Stimulated activated CD8-positive, alpha-beta memory T cell treated with anti-CD3 and anti-CD28 coated beads, Interleukin-12 subunit alpha, Interleukin-12 subunit beta, amount 100 ng/mL, for 1 hour (primary cell): ENCODE results near the gene NRM.
A peak's percentile ranks its signal among the peaks of the same experiment; 100 is the strongest.

Experiments used
- DNase-seq: peaks from one replicate; pipeline ENCODE4 v3.0.0-alpha.2; 2020; ENCODE audit warnings: low read depth

NRM gene

GRCh38 chr6:30688569-30688968 is 2.2 kb downstream of the NRM start:
- DNase-seq: no peak

DNA sequence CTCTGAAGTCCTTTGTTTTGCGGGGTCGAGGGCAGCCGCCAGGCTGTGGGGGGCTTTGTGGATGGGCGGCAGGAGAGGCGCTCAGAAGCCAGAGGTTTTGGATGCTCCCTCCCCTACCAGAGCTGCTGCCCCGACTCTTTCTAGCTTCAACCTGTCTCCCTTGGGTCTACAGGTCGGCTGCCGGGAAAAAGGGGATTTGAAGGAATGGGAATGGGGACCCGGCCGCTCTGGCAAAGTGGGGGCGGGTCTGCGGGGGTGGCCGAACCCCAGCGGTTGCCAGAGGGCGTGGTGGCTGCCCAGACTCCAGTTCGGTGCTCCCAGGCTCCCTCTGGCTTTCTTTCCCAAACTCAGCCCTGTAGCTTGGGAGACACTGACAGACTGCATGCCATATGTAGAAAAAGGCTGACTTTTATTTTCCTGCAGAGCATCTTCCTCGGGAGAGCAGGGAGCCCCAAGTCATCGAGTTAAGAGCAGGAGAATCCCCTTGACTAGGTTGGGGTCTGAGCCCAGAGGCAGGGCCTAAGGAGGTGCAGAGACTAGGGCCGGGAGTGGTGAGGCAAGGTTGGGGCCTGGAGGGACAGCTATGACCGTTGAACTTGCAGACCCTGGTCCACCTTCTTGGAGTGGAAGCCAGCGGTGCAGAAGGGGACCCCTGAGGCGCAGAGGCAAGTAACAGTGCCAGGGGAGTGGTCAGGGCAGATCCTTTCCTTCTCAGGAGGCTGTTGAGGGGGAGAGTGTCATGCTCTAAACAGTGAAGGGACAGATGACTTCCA is 2.9 kb downstream of the NRM start:
- no peak for DNase-seq

DNA sequence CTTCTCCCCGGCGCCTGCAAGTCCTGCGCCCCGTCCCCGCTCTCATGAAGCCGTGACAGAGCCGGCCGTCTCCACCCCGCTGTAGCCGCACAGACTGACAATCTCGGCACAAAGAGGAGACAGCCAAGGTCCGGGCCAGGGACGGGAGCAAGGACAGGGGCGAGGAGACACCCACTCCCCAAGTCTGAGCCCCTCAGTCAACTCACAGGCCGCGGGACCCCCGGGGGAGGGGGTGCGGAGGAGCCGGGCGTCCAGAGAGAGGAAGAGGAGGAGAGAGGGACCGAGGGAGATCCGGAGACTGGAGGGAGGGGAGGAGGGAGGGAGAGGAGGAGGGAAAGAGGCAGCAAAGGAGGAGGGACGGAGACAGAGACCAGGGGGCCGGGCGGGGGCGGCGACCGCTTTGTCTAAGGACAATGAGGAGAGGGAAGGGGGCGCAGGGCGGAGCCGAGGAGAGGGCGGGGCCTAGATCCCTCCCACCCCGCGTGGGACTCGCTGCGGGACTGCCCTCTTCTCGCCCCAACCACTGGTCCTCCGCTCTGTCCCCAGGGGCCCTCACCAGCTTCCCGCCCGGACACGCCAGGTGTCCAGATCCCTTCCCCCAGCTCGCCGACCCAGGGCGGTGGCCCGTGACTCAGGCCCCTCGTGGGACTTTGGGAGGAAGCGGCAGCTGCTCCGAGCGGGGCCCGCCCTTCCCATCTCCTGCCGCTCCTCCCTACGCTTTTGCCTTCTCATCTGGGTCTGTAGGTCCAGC is 3.7 kb downstream of the NRM start:
- peak; percentile 55 for DNase-seq

DNA sequence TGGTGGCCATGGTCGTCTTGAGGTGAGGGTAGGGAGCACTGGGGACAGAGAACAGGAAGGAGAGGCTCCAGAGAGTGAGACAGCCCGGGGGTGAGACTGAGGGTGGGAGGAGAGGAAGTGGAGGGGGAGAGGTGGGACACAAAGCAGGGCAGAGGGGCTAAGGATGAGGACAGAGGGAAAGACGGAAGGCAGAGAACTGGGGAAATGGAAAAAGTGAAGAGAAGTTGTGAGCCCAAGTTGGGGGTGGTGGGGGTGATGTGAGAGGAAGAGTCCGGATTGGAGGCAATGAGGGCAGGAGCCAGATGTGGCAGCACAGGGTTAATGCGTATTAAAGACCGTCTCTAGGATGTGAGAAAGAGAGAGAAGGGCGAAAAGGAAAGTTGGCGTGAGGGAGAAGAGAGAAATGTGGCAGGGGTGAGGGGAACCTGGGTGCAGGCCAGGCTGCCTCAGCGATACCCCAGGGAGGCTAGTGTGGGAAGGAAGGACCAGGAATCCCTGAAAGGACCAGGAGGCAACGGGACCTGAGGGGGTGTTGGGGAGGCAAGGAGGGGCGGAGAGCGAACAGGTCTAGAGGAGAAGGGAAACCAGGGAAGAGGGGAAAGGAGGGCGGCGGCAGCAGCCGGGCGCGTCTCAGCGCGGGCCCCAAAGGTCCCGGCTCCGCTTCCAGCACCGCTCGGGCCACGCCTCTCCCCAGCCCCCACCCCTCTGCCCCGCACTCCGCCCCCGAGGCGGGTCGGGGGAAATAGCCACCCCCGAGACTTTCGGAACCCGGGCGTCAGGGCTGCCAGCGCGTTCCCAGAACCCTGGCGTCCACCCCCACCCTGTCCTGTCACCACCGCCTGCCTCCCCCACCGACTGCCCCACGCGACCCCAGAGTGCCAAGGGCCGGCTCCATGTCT is 4.5 kb downstream of the NRM start, which contains the start of gene PPP1R18:
Gene PPP1R18 (minus strand): TSS at position 637 of the 899 bp plus-strand sequence. CDS start 627 bp downstream, at position 10.
- DNase-seq: peak; percentile 70

GRCh38 chr6:30685157-30686008 is 5.4 kb downstream of the NRM start:
- DNase-seq: no peak

- peak; percentile 34 for DNase-seq
Measured at GRCh38 chr6:30684386-30685156, 6.2 kb downstream of the NRM start.

- no peak for DNase-seq
Measured at GRCh38 chr6:30683980-30684338, 6.8 kb downstream of the NRM start.

- no peak for DNase-seq
Measured at GRCh38 chr6:30683183-30683979, 7.4 kb downstream of the NRM start.

DNA sequence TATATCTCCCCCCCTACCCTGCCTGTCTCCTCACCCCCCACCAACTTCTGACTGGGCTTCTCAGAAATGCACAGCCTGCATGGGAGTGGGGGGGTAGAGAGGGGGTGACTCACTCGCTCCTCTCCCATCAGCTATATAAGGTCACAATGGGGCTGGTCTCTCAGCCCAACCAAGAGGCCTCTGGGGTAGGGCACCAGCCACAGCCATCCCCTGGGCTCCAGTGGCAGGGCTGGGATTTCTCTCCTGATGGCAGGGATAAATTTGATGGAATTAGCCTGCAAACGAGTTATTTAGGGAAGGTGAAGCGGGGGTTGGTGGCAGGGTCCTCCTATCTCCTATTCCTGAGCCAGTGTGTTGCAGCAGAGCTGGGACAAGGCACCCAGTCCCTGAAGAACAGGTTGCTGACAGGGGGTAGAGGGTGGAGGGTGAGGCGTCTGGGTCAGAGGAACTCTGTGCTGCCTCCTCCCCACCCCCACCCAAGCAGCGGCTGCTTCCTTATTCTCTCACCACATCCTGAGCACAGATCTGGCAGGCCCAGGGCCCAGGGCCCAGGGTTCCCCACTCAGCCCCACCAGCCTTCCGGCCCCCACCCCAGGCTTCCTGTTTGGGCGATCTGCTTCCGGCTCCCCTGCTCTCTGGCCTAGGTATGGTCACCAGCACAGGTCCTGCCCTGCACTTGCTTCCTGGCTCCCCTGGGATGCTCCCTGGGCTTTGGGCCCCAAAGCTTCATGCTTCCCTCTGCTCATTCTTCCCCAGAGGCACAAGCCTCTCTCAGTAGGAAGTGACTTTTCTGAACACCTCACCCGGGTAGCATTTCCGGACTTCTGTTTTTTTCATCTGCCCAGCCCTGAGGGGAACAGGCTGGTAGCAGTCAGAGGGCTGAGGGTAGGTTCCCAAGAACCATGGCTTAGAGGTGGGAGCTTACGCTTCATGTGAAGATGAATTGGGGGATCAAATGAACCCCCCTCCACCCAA is 8.4 kb downstream of the NRM start:
- peak; percentile 79 for DNase-seq

GRCh38 chr6:30681766-30682142 is 9.0 kb downstream of the NRM start:
- no peak for DNase-seq

DNA sequence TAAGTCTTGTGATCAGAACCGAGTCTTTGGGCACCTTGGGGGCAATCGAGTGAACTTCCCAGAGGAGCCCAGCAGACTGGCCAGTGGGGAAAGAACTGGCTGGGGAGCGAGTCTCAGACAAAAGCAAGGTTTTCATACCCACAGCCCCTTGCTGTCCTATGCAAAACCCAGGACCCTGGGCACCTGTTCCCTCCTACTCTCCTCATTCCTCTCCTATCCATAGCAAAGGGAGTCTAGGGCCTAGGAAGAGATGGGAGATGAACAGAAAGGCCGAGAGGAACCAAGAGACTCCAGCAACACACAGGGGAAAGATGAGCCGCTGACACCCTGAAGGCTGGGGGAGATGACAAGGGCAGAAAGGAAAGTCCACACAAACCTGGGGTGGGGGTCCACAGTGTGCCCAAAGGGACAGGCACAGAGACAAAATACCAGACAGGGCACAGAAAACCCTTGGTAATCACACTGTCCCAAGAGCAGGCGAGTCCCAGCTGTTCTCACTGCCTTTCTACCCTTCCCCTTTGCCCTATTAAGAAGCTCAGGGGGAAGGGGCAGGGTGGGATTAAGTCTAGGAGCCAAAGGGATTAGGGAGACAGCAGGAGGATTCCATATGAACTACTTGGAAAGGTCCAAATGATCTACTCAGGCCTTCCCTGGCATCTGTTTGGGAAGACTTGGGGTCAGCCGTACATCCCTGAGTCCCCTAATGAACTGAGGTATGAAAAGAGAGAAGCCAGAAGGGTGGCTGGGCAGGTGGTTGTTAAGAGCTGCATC is 10.8 kb downstream of the NRM start:
- DNase-seq: no peak

- DNase-seq: peak; percentile 87
Measured at GRCh38 chr6:30678964-30679726, 11.6 kb downstream of the NRM start.

GRCh38 chr6:30676660-30677285 is 14.0 kb downstream of the NRM start:
- no peak for DNase-seq

DNA sequence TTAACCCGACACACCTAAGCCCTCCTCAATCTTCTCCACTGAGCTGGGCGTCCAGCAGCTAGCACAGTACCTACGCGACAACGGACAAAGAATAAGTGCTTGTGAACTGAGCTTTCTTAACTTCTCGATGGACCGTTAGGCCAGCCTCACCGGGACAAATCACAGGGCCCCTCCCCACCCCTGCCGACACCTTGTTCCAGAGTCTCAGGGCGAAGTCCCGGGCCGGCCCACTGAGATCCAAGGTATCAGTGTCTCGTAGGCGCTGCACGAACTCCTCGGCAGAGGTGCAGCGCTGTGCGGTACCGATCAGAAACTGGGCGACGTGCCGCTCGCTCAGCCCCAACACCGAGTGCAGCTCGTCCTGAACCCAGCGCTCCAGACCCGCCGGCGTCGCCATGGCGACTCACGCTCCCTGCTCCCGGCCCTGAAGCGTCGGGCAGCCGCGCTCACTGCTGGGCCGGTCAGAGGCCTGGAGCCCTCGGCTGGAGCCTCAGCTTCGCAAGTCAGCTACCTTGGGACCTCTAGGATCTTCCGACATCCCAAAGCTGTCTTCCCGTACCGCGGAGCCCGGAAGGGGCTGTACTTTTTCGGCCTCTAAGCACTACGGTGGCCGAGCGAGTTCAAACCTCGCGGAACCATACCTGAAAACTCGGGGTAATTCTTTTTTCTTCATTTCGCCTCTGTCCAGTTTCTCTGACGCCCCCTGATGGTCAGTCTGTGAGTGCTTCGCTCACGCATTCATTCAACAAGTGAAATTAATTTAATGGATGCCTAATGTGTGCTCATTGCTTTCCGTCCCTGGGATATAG is 18.1 kb downstream of the NRM start, which contains the start of gene DHX16:
Gene DHX16 (minus strand): TSS at position 562 of the 809 bp plus-strand sequence. CDS start 165 bp downstream, at position 397.
- peak; percentile 86 for DNase-seq

DNA sequence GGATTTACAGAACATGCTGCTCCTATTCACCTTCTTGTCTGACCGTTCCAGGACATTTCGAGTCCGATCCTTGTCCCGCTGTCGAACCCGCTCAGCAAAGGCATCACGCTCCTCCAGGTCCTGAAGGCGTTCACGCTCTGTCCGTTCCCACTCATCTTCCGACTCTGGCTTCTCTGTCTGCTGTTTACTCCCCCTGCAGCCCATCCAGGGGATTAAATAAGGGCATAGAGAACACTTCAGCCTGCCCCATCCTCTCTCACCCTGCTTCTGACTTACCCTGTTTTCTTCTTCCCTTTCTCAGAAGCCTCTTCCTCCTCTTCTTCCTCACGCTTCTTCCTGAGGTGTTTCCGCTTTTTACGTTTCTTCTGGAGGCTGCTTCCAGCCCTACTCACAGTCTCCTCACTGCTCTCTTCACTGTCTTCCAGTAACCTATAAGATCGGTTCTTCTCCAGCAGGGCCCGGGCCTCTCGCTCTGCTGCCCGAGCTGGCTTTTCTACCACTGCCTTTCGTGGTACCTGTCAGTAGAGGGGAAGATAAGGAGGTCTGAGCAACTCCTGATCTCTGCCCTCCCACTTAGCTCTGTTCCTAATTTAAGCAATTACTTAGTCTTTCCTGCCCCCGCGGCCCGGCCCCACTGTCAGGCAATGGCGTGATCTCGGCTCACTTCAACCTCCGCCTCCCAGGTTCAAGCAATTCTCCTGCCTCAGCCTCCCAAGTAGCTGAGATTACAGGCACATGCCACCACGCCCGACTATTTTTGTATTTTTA is 19.8 kb downstream of the NRM start:
- DNase-seq: no peak
